GM12873 (cell line): ENCODE data around the gene GPC3.

Experiments used
- CTCF ChIP-seq: IDR thresholded peaks from 2 replicates; pipeline ENCODE4 v1.5.1; 2012; ENCODE audit warnings: low read depth, mild to moderate bottlenecking, moderate library complexity, low read length, control low read depth; ENCODE audit not compliant: insufficient read depth; ENCODE audit errors: missing control alignments

The GPC3 gene

DNA sequence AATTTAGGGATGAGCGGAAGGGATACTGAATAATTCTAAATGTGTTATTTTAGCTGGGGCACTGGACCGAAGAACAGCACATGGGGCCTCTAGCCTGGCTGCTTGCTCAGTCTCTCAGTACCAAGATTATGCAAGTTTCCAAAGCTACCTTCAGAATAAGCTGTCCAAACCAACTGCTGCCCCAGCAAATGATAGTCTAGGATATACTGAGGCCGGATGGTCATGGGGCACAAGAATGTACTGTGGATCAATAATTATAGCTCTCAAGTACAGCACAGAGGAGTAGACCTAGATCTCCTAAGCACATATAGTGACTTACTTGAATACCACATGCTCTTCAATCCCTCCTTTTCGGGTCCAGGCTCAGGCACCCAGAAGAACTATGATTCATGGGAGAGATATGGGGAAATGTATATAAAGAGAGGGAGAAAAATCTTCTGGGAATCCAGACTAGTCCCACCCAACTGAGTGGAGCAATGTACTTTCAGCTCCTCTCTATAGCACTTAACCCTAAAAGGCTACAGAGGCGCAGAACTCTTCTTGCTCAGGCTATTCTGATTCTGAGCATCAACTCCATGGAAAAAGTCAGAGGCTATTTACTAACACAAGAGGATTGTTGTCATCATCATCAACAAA, 409.8 kb downstream of the GPC3 start:
- TF ChIP-seq CTCF = no peak

- no peak for TF ChIP-seq CTCF
These were observed 410.7 kb downstream of the GPC3 start for GRCh38 chrX:133574716-133575115.

GRCh38 chrX:133570549-133570948, 414.8 kb downstream of the GPC3 start:
- no peak for TF ChIP-seq CTCF

DNA sequence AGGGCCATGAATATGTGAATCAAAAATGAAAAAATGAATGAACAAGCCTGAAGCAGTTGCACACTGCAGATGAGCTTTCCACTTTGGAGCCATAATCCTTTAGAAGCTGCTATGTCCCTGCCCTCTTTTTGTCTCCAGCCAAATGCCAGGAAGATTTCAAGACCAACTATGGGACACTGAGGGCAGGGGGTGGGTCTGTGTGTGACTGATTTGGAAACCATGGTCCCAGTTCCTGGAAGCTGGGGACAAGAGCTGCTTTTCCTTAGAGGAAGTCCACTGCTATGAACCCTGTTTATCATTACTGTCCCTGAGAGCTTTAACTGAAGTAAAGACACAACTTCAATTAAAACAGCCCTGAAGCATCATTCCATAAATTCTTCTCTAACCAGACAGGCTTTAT, 416.2 kb downstream of the GPC3 start:
- no peak for TF ChIP-seq CTCF

- TF ChIP-seq CTCF = no peak
These were observed 417.3 kb downstream of the GPC3 start for GRCh38 chrX:133568109-133568508.

GRCh38 chrX:133566876-133567275, 418.5 kb downstream of the GPC3 start:
- TF ChIP-seq CTCF = no peak

GRCh38 chrX:133563705-133564104, 421.7 kb downstream of the GPC3 start:
- no peak for TF ChIP-seq CTCF
